ENCODE results near the gene MAB21L1. TPM values are rescaled to one million over a fixed set of nuclear protein-coding genes. Genes with fewer than 3 reads are reported as not detected.

Gene MAB21L1
- total and polyA plus RNA-seq, 2 experiments from 2014 or later: 0.78 TPM; not detected in 1

DNA sequence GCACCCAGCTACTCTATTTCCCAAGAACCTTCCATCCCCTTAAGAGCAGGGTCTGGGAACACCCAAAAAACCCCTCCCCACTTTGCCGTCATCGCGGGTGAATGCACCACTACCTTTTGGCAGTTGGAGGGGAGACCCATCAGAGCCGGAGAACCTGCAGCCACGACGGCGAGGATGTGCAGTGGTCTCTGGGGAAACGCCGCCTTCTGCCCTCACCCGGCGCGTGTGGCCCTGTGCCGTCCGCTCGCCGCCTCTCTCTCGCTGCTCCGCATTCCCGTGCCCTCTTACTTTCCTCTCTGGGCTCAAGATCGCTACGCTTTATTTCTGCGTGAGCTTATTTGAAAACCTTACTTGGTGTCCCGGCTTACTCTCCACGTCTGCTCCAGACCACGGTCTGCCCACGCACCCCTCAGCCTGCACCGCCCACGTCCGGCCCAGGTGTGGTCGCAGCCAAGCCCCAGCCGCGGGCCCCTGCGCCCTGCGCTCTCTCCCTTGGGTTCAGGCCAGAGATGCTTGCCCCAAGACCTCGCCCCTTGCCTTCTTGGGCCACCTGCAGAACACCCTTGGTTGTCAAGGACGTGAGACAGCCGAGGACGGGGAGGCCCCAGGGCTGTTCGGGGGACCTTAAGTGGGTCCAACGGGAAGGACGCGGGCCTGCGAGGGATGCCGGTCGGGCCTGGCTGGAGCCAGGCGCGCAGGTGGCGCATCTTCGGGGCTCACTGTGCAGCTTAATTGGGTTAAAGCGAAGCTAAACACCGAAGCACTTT is 2.0 kb upstream of the MAB21L1 start:
- Histone ChIP-seq H3K27me3 (ENCODE audit: insufficient read depth) (peaks cover 72% of the 10 kb centered on the region), H3K9me2 (ENCODE audit: insufficient read depth) (no peaks in the 10 kb centered on the region), H3K4me1 (ENCODE audit: insufficient read depth) (peaks cover 52% of the 10 kb centered on the region), H3K79me2 (replicated peaks; ENCODE audit: insufficient read depth) (no peaks in the 10 kb centered on the region), H3K4me2 (peak overlapping the region; percentile 86), H2AFZ (0 out of 2 replicates have a peak overlapping the region, but pooled peaks have one; percentile 40), H3K27ac (ENCODE audit: low read depth) (no peak overlapping the region), H4K20me1 (replicated peaks; ENCODE audit: insufficient read depth) (peaks cover 22% of the 10 kb centered on the region), H3F3A (replicated peaks; ENCODE audit: low read depth) (no peaks in the 10 kb centered on the region; the same call in 1 of the 2 replicates), H3K36me3 (ENCODE audit: insufficient read depth) (no peaks in the 10 kb centered on the region), H3K4me3 (peak overlapping the region; percentile 63)
- DNase-seq (ENCODE audit: low spot score) (peak; percentile 65), ATAC-seq (peak; percentile 67)
- H3K9me3 Mint-ChIP-seq: no peaks in the 10 kb centered on the region
- H3K27me3 Mint-ChIP-seq (ENCODE audit: insufficient read depth, low read depth, poor library complexity): peaks cover 58% of the 10 kb centered on the region
- H3K4me3 Mint-ChIP-seq: peak overlapping the region; percentile 77
- no peaks in the 10 kb centered on the region for H3K36me3 Mint-ChIP-seq (ENCODE audit: low read depth)
- TF ChIP-seq JUNB (IDR thresholded peaks at IDR 0.05; ENCODE audit: unreplicated experiment): no peak
- TF ChIP-seq EZH2 (IDR thresholded peaks at IDR 0.05; ENCODE audit: low read depth, unreplicated experiment): peak; percentile 66
- no peak for TF ChIP-seq ZNF114 (CRISPR knock-in tag; IDR thresholded peaks at IDR 0.05)
- no peak overlapping the region for H3K27ac Mint-ChIP-seq
- peaks cover 41% of the 10 kb centered on the region for H3K4me1 Mint-ChIP-seq

DNA sequence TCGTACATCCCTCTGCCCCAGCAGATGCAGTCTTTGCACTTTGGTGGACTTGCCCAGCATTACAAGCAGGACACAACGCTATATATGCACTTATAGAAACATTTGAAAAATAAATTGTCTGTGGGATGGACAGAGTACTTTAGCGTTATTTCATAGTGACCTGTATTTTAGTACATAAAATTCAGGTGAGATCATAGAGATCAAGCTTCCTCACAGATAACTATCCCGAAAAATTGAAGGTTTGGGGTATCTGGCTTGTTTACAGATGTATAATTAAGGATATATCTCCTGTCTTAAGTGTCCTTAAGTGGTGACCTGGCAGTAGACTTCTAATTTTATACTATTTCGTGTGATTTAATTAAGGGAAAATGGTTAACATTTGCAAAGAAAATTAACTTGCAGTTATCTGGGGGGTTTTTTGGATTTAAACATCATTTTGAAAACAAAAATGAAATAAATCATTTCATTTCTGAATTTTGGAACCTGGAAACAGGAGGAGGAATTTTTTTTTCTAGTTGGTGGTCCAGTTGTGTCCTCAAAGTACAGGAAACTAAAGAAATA is 977 bp upstream of the MAB21L1 start:
- peaks cover 41% of the 10 kb centered on the region for H3K4me1 Mint-ChIP-seq
- no peak overlapping the region for H2AFZ ChIP-seq
- H3K36me3 ChIP-seq (ENCODE audit: insufficient read depth): no peaks in the 10 kb centered on the region
- TF ChIP-seq EZH2phosphoT487 (IDR thresholded peaks at IDR 0.05; ENCODE audit: unreplicated experiment) (no peak), ZNF114 (CRISPR knock-in tag; IDR thresholded peaks at IDR 0.05) (no peak), NANOG (IDR thresholded peaks at IDR 0.05; ENCODE audit: borderline replicate concordance) (no peak), CTCF (conservative IDR thresholded peaks at IDR 0.05; ENCODE audit: low read depth in 2 of 2) (no peak), EZH2 (IDR thresholded peaks at IDR 0.05; ENCODE audit: low read depth, unreplicated experiment) (no peak)
- TF ChIP-seq, protein P1, sequence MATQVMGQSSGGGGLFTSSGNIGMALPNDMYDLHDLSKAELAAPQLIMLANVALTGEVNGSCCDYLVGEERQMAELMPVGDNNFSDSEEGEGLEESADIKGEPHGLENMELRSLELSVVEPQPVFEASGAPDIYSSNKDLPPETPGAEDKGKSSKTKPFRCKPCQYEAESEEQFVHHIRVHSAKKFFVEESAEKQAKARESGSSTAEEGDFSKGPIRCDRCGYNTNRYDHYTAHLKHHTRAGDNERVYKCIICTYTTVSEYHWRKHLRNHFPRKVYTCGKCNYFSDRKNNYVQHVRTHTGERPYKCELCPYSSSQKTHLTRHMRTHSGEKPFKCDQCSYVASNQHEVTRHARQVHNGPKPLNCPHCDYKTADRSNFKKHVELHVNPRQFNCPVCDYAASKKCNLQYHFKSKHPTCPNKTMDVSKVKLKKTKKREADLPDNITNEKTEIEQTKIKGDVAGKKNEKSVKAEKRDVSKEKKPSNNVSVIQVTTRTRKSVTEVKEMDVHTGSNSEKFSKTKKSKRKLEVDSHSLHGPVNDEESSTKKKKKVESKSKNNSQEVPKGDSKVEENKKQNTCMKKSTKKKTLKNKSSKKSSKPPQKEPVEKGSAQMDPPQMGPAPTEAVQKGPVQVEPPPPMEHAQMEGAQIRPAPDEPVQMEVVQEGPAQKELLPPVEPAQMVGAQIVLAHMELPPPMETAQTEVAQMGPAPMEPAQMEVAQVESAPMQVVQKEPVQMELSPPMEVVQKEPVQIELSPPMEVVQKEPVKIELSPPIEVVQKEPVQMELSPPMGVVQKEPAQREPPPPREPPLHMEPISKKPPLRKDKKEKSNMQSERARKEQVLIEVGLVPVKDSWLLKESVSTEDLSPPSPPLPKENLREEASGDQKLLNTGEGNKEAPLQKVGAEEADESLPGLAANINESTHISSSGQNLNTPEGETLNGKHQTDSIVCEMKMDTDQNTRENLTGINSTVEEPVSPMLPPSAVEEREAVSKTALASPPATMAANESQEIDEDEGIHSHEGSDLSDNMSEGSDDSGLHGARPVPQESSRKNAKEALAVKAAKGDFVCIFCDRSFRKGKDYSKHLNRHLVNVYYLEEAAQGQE (IDR thresholded peaks at IDR 0.05; ENCODE audit: unreplicated experiment): no peak
- TF ChIP-seq, protein P2, sequence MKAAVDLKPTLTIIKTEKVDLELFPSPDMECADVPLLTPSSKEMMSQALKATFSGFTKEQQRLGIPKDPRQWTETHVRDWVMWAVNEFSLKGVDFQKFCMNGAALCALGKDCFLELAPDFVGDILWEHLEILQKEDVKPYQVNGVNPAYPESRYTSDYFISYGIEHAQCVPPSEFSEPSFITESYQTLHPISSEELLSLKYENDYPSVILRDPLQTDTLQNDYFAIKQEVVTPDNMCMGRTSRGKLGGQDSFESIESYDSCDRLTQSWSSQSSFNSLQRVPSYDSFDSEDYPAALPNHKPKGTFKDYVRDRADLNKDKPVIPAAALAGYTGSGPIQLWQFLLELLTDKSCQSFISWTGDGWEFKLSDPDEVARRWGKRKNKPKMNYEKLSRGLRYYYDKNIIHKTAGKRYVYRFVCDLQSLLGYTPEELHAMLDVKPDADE (IDR thresholded peaks at IDR 0.05): no peak
- H3K9me3 Mint-ChIP-seq: no peaks in the 10 kb centered on the region
- H3K4me1 ChIP-seq (ENCODE audit: insufficient read depth): peaks cover 60% of the 10 kb centered on the region
- H3K79me2 ChIP-seq (replicated peaks; ENCODE audit: insufficient read depth): no peaks in the 10 kb centered on the region
- DNase-seq (ENCODE audit: low spot score) (no peak), ATAC-seq (no peak)
- no peak overlapping the region for H3K27ac ChIP-seq (ENCODE audit: low read depth)
- H3K36me3 Mint-ChIP-seq (ENCODE audit: low read depth): no peaks in the 10 kb centered on the region
- no peaks in the 10 kb centered on the region for H3K9me2 ChIP-seq (ENCODE audit: insufficient read depth)
- peak overlapping the region; percentile 86 for H3K4me2 ChIP-seq
- peak overlapping the region; percentile 81; the same call in 1 of the 3 replicates for H3K4me3 Mint-ChIP-seq
- H3F3A ChIP-seq (replicated peaks; ENCODE audit: low read depth): no peaks in the 10 kb centered on the region; the same call in 1 of the 2 replicates
- peaks cover 82% of the 10 kb centered on the region for H3K27me3 ChIP-seq (ENCODE audit: insufficient read depth)
- no peak overlapping the region for H3K27ac Mint-ChIP-seq
- H4K20me1 ChIP-seq (replicated peaks; ENCODE audit: insufficient read depth): peaks cover 31% of the 10 kb centered on the region
- peaks cover 66% of the 10 kb centered on the region for H3K27me3 Mint-ChIP-seq (ENCODE audit: insufficient read depth, low read depth, poor library complexity)
- H3K4me3 ChIP-seq: peak overlapping the region; percentile 64; the same call in 1 of the 2 replicates

Data from GM23338 (cell line).